Measurements from ENCODE around the gene RAD51AP1.

RAD51AP1 gene

GRCh38 chr12:4538207-4539160, at the start of gene RAD51AP1:
Gene RAD51AP1 (plus strand): TSS chr12:4538890. CDS start chr12:4538940, 50 bp downstream.
- in situ Hi-C loops (cut with MboI; ENCODE audit: low sequenced_read_pairs, unreplicated experiment), result no loop called here
- peak; percentile 87 for DNase-seq (ENCODE audit: low spot score)
- no peak for TF ChIP-seq CTCF (IDR thresholded peaks at IDR 0.05; ENCODE audit: borderline replicate concordance, control extremely low read depth, extremely low read depth, insufficient read depth, missing control alignments)

- in situ Hi-C loops (cut with MboI; ENCODE audit: low sequenced_read_pairs, unreplicated experiment), result no loop called here
- no peak for TF ChIP-seq CTCF (IDR thresholded peaks at IDR 0.05; ENCODE audit: borderline replicate concordance, control extremely low read depth, extremely low read depth, insufficient read depth, missing control alignments)
- DNase-seq (ENCODE audit: low spot score), result no peak
These were observed 49.1 kb upstream of the RAD51AP1 start for GRCh38 chr12:4489556-4489955.

- TF ChIP-seq CTCF (IDR thresholded peaks at IDR 0.05; ENCODE audit: borderline replicate concordance, control extremely low read depth, extremely low read depth, insufficient read depth, missing control alignments), result no peak
- no peak for DNase-seq (ENCODE audit: low spot score)
- in situ Hi-C loops (cut with MboI; ENCODE audit: low sequenced_read_pairs, unreplicated experiment), result no loop called here
These were observed 47.7 kb upstream of the RAD51AP1 start for GRCh38 chr12:4490973-4491372.

- DNase-seq (ENCODE audit: low spot score), result peak; percentile 37
- no peak for TF ChIP-seq CTCF (IDR thresholded peaks at IDR 0.05; ENCODE audit: borderline replicate concordance, control extremely low read depth, extremely low read depth, insufficient read depth, missing control alignments)
- in situ Hi-C loops (cut with MboI; ENCODE audit: low sequenced_read_pairs, unreplicated experiment), result no loop called here
These were observed 42.4 kb upstream of the RAD51AP1 start for GRCh38 chr12:4496145-4496838.

GRCh38 chr12:4499186-4499585, 39.5 kb upstream of the RAD51AP1 start:
- no peak for TF ChIP-seq CTCF (IDR thresholded peaks at IDR 0.05; ENCODE audit: borderline replicate concordance, control extremely low read depth, extremely low read depth, insufficient read depth, missing control alignments)
- DNase-seq (ENCODE audit: low spot score), result no peak
- in situ Hi-C loops (cut with MboI; ENCODE audit: low sequenced_read_pairs, unreplicated experiment), result no loop called here

- in situ Hi-C loops (cut with MboI; ENCODE audit: low sequenced_read_pairs, unreplicated experiment), result no loop called here
- no peak for TF ChIP-seq CTCF (IDR thresholded peaks at IDR 0.05; ENCODE audit: borderline replicate concordance, control extremely low read depth, extremely low read depth, insufficient read depth, missing control alignments)
- no peak for DNase-seq (ENCODE audit: low spot score)
These were observed 33.2 kb upstream of the RAD51AP1 start for GRCh38 chr12:4505376-4505986.
